ENCODE results near the gene TAS1R3. TPM values are rescaled to one million over a fixed set of nuclear protein-coding genes. Genes with fewer than 3 reads are reported as not detected.

TAS1R3 gene
- total and polyA plus RNA-seq, 9 donors: 0.07 to 0.40 (median 0.24) TPM; not detected in 2

DNA sequence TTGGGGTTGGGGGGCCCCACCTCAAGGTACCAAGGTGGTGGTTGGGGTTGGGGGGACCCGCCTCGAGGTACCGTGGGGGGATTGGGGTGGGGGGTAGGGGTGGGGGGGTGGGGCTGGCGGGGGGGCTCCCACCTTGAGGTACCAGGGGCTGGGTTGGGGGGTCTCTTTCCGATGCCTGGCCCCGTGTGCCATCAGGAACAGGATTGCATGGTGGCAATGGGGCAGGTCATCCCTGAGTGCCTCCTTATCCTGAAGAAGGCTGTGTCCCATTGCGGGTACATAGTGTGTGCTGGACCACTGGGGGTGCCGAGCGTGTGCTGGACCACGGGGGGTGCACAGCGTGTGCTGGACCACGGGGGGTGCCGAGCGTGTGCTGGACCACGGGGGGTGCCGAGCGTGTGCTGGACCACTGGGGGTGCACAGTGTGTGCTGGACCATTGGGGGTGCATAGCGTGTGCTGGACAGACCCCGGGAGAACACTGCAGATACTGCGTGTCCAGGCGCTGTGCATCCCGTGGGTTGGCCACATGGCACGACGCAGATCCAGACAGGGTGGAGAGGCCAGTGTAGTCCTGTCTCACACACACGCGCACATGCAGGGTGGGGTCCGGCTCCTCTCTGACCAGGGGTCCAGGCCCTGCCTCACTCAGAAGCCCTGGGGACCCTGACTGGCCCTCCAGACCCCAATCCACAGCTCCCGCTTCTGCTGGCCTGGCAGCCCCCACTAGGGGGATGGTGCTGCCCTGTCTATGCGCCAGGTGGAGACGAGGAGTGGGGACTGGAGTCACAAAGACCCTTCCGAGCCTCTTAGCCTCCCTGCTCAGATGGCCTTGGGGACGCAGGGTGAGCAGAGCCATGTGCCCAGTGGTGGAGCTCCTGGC is 46.6 kb upstream of the TAS1R3 start:
- H3K9me3 ChIP-seq: no peaks in the 10 kb centered on the region
- no peak overlapping the region for H3K4me3 ChIP-seq
- no peaks in the 10 kb centered on the region for H3K36me3 ChIP-seq
- no peak overlapping the region for H3K27ac ChIP-seq
- H3K27me3 ChIP-seq: no peaks in the 10 kb centered on the region
- intact Hi-C loops (cut with DNase I): no loop called here
- TF ChIP-seq POLR2A (IDR thresholded peaks at IDR 0.05) (no peak), EP300 (IDR thresholded peaks at IDR 0.05) (no peak)
- TF ChIP-seq, protein P1, sequence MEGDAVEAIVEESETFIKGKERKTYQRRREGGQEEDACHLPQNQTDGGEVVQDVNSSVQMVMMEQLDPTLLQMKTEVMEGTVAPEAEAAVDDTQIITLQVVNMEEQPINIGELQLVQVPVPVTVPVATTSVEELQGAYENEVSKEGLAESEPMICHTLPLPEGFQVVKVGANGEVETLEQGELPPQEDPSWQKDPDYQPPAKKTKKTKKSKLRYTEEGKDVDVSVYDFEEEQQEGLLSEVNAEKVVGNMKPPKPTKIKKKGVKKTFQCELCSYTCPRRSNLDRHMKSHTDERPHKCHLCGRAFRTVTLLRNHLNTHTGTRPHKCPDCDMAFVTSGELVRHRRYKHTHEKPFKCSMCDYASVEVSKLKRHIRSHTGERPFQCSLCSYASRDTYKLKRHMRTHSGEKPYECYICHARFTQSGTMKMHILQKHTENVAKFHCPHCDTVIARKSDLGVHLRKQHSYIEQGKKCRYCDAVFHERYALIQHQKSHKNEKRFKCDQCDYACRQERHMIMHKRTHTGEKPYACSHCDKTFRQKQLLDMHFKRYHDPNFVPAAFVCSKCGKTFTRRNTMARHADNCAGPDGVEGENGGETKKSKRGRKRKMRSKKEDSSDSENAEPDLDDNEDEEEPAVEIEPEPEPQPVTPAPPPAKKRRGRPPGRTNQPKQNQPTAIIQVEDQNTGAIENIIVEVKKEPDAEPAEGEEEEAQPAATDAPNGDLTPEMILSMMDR (IDR thresholded peaks at IDR 0.05): no peak
- no peaks in the 10 kb centered on the region for H3K4me1 ChIP-seq (ENCODE audit: insufficient read depth)
- no peak for DNase-seq
- 64 to 83% (median 74%) methylated on average over 27 to 32 of the region's 32 CpGs for WGBS, 3 donors

DNA sequence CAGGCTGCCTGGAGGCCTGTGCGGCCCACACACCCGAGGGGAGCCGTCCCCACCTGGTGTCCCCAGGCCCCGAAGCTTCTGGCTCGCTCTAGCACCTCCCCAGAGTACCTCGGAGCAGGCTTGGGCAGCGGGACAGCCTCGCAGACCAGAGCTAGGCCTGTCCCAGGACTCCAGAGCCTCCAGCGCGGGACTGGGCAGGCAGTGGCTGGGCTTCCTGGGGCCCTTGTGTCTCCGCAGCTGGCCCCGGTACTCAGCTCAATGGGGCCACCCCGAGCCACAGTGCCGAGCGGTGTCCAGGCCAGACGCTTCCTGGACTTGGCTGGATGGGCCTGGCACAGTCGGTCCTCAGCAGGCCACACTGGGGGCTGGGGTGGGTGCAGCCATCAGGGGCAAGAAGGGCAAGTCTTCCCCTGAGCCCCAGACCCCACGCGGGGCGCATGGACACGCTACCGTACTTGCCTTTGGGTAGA is 45.9 kb upstream of the TAS1R3 start:
- WGBS, 3 donors: 75 to 85% (median 79%) methylated on average over 21 to 22 of the region's 22 CpGs
- H3K4me1 ChIP-seq (ENCODE audit: insufficient read depth): no peaks in the 10 kb centered on the region
- H3K27me3 ChIP-seq: no peaks in the 10 kb centered on the region
- no peak overlapping the region for H3K27ac ChIP-seq
- no peaks in the 10 kb centered on the region for H3K9me3 ChIP-seq
- TF ChIP-seq, protein P1 (IDR thresholded peaks at IDR 0.05): no peak
- TF ChIP-seq EP300 (IDR thresholded peaks at IDR 0.05): no peak
- no peak for TF ChIP-seq POLR2A (IDR thresholded peaks at IDR 0.05)
- H3K36me3 ChIP-seq: no peaks in the 10 kb centered on the region
- no peak overlapping the region for H3K4me3 ChIP-seq
- DNase-seq: no peak
- intact Hi-C loops (cut with DNase I): no loop called here

DNA sequence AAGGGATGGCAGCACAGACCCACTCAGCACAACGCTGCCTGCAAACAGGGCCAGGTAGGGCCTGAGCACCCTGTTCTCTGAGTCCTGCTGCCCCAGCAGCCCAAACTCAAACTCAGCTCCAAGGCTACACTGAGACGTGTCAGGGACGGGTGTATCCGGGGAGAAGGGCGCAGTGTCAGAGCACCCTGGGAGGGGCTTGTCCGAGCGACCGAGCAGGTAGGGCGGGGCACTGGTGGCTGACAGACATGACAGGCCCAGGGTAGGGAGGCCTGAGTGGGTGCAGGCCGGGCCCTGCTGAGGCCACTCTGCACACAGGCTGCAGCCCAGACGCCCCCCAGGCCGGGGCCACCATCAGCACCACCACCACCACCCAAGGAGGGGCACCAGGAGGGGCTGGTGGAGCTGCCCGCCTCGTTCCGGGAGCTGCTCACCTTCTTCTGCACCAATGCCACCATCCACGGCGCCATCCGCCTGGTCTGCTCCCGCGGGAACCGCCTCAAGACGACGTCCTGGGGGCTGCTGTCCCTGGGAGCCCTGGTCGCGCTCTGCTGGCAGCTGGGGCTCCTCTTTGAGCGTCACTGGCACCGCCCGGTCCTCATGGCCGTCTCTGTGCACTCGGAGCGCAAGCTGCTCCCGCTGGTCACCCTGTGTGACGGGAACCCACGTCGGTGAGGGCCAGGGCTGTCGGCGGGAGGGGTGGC is 45.3 kb upstream of the TAS1R3 start:
- intact Hi-C loops (cut with DNase I): no loop called here
- H3K9me3 ChIP-seq: no peaks in the 10 kb centered on the region
- peak in 1 of 5 donors; percentile 36 for DNase-seq
- H3K4me1 ChIP-seq (ENCODE audit: insufficient read depth): no peaks in the 10 kb centered on the region
- 48 to 65% (median 60%) methylated on average over 26 to 37 of the region's 37 CpGs for WGBS, 3 donors
- TF ChIP-seq POLR2A (IDR thresholded peaks at IDR 0.05) (no peak), EP300 (IDR thresholded peaks at IDR 0.05) (no peak)
- TF ChIP-seq, protein P1 (IDR thresholded peaks at IDR 0.05): no peak
- no peaks in the 10 kb centered on the region for H3K36me3 ChIP-seq
- no peaks in the 10 kb centered on the region for H3K27me3 ChIP-seq
- H3K4me3 ChIP-seq: no peak overlapping the region
- H3K27ac ChIP-seq: no peak overlapping the region

DNA sequence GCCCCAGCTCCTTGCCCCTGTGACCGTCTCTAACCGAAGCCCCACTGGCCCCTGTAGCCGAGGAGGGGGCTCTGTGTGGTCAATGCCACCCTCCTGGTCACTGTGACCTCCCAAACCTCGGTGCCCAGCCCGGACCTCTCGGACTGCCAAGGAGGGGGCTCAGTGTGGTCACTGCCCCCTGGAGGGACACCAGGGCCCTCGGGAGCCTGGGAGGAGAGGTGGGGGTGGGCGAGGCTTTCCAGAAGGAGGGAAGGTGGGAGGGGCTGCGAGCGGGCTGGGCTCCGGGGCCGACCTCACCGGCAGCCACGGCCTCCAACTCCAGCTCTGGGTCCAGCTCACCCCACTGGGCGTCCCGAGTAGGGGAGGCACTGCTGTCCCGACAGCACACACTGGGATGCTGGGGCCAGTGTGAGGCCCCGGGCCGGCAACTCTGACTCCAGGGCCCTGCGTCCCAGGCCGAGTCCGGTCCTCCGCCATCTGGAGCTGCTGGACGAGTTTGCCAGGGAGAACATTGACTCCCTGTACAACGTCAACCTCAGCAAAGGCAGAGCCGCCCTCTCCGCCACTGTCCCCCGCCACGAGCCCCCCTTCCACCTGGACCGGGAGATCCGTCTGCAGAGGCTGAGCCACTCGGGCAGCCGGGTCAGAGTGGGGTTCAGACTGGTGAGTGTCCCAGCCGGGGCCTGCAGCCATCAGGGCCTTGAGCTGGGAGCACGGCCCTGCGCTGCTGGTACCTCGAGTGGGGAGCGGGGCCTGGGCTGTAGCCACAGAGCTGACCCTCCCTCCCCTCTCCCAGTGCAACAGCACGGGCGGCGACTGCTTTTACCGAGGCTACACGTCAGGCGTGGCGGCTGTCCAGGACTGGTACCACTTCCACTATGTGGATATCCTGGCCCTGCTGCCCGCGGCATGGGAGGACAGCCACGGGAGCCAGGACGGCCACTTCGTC is 44.5 kb upstream of the TAS1R3 start:
- intact Hi-C loops (cut with DNase I): no loop called here
- H3K27ac ChIP-seq: no peak overlapping the region
- H3K36me3 ChIP-seq: no peaks in the 10 kb centered on the region
- 24 to 42% (median 27%) methylated on average over 35 to 50 of the region's 50 CpGs for WGBS, 3 donors
- H3K27me3 ChIP-seq: no peaks in the 10 kb centered on the region
- H3K9me3 ChIP-seq: no peaks in the 10 kb centered on the region
- peak in 1 of 5 donors; percentile 39 for DNase-seq
- no peak overlapping the region for H3K4me3 ChIP-seq
- peaks cover 3% of the 10 kb centered on the region for H3K4me1 ChIP-seq (ENCODE audit: insufficient read depth)
- TF ChIP-seq POLR2A (IDR thresholded peaks at IDR 0.05): no peak
- TF ChIP-seq, protein P1 (IDR thresholded peaks at IDR 0.05): no peak
- TF ChIP-seq EP300 (IDR thresholded peaks at IDR 0.05): no peak
